Measurements from ENCODE around the gene PRSS16. TPM values are rescaled to one million over a fixed set of nuclear protein-coding genes. Genes with fewer than 3 reads are reported as not detected.

PRSS16 gene
- polyA plus RNA-seq, 2 of the 4 experiments (the other 2 are of a cell fraction), result 3.9 to 11.4 TPM

DNA sequence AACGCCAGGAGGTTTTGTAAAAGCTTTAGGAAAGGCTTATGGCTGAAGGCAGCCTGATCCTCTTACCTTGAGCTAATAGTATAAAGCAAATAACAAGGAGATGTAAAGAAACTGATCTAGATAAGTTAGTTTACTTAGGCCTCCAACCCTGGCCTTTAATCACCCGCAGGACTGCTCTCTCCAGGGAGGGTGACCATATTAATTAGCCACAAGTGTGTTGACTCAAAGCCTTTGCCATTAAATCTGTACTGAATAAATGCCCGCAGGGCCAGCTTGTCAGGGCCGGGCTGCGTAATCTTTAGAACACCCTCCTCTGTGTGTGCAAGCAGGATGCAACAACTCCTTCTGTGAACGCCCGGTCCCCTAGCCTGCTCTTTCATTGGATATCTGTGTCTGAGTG lies 6.1 kb upstream of the PRSS16 start:
- no peak overlapping the region for H3K27ac ChIP-seq
- DNase-seq (ENCODE audit: low read depth in 1 of 2, low spot score in 1 of 2), result no peak
- no peak for FAIRE-seq
- 75% methylated on average over 7 of the region's 7 CpGs for WGBS (ENCODE audit: missing lambda C conversion rate)
- TF ChIP-seq EP300 (IDR thresholded peaks at IDR 0.05) (no peak), TFCP2L1 (CRISPR knock-in tag; IDR thresholded peaks at IDR 0.05) (no peak), SREBF2 (IDR thresholded peaks at IDR 0.05) (no peak)
- TF ChIP-seq, protein P1, sequence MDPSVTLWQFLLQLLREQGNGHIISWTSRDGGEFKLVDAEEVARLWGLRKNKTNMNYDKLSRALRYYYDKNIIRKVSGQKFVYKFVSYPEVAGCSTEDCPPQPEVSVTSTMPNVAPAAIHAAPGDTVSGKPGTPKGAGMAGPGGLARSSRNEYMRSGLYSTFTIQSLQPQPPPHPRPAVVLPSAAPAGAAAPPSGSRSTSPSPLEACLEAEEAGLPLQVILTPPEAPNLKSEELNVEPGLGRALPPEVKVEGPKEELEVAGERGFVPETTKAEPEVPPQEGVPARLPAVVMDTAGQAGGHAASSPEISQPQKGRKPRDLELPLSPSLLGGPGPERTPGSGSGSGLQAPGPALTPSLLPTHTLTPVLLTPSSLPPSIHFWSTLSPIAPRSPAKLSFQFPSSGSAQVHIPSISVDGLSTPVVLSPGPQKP (IDR thresholded peaks at IDR 0.05; ENCODE audit: low read depth, low read length), result no peak
- TF ChIP-seq, protein P2, sequence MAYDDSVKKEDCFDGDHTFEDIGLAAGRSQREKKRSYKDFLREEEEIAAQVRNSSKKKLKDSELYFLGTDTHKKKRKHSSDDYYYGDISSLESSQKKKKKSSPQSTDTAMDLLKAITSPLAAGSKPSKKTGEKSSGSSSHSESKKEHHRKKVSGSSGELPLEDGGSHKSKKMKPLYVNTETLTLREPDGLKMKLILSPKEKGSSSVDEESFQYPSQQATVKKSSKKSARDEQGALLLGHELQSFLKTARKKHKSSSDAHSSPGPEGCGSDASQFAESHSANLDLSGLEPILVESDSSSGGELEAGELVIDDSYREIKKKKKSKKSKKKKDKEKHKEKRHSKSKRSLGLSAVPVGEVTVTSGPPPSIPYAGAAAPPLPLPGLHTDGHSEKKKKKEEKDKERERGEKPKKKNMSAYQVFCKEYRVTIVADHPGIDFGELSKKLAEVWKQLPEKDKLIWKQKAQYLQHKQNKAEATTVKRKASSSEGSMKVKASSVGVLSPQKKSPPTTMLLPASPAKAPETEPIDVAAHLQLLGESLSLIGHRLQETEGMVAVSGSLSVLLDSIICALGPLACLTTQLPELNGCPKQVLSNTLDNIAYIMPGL (CRISPR knock-in tag; IDR thresholded peaks at IDR 0.05; ENCODE audit: borderline replicate concordance), result no peak
- H3K9me3 ChIP-seq, result no peaks in the 10 kb centered on the region
- H3K4me2 ChIP-seq, result no peak overlapping the region
- H3K4me3 ChIP-seq, result no peak overlapping the region
- POLR2A ChIA-PET, result no interaction called here
- CTCF ChIA-PET, result interaction anchor here (0.6 to 2.9 kb wide), 3 partner anchors 10 to 31 kb away, joined by 3 to 12 read pairs (median 3); no protein-coding TSS in a partner anchor
- no peak for ATAC-seq
- H3K4me1 ChIP-seq, result peaks cover 11% of the 10 kb centered on the region

GRCh38 chr6:27242589-27243265 lies 4.8 kb upstream of the PRSS16 start:
- H3K4me3 ChIP-seq, result no peak overlapping the region
- H3K9me3 ChIP-seq, result no peaks in the 10 kb centered on the region
- no peak for TF ChIP-seq MYC (IDR thresholded peaks at IDR 0.05; ENCODE audit: borderline replicate concordance, low read length)
- TF ChIP-seq, protein P3, sequence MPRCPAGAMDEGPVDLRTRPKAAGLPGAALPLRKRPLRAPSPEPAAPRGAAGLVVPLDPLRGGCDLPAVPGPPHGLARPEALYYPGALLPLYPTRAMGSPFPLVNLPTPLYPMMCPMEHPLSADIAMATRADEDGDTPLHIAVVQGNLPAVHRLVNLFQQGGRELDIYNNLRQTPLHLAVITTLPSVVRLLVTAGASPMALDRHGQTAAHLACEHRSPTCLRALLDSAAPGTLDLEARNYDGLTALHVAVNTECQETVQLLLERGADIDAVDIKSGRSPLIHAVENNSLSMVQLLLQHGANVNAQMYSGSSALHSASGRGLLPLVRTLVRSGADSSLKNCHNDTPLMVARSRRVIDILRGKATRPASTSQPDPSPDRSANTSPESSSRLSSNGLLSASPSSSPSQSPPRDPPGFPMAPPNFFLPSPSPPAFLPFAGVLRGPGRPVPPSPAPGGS (IDR thresholded peaks at IDR 0.05), result no peak
- TF ChIP-seq CBX8 (IDR thresholded peaks at IDR 0.05), result 0 out of 2 replicates have a peak, but pooled peaks have one; percentile 16
- no peak for TF ChIP-seq KDM5A (IDR thresholded peaks at IDR 0.05)
- no peak for TF ChIP-seq SREBF2 (IDR thresholded peaks at IDR 0.05)
- no peak for TF ChIP-seq PHF8 (IDR thresholded peaks at IDR 0.05; ENCODE audit: borderline replicate concordance, low read depth)
- 0 out of 4 replicates have a peak, but pooled peaks of 1 of the 2 experiments have one; percentile 22 for TF ChIP-seq CEBPB (IDR thresholded peaks at IDR 0.05)
- 66% methylated on average over 14 of the region's 14 CpGs for WGBS (ENCODE audit: missing lambda C conversion rate)
- H3K4me1 ChIP-seq, result peaks cover 5% of the 10 kb centered on the region
- ChIA-PET POLR2A (no interaction called here), CTCF (interaction anchor here (1.5 to 2.9 kb wide), 2 partner anchors 9 to 12 kb away, joined by 3 to 12 read pairs; no protein-coding TSS in a partner anchor)
- no peak for FAIRE-seq
- H3K27ac ChIP-seq, result no peak overlapping the region
- no peak overlapping the region for H3K4me2 ChIP-seq
- no peak for DNase-seq (ENCODE audit: low read depth in 1 of 2, low spot score in 1 of 2)
- peak in 1 of 2 experiments; percentile 27; a peak in 2 of 6 replicates for ATAC-seq

- WGBS (ENCODE audit: missing lambda C conversion rate), result 61% methylated on average over 2 of the region's 3 CpGs
- ChIA-PET POLR2A (no interaction called here), CTCF (no interaction called here)
- Histone ChIP-seq H3K4me2 (no peak overlapping the region), H3K4me3 (no peak overlapping the region), H3K9me3 (no peaks in the 10 kb centered on the region), H3K4me1 (peaks cover 3% of the 10 kb centered on the region; the same call in 1 of the 3 replicates), H3K27ac (no peak overlapping the region)
- ATAC-seq (no peak), FAIRE-seq (no peak), DNase-seq (ENCODE audit: low read depth in 1 of 2, low spot score in 1 of 2) (no peak)
- no peak for TF ChIP-seq ZSCAN20 (CRISPR knock-in tag; IDR thresholded peaks at IDR 0.05)
- TF ChIP-seq, protein P3 (IDR thresholded peaks at IDR 0.05), result no peak
These were observed 1.3 kb downstream of the PRSS16 start for GRCh38 chr6:27248783-27249182.
